Stimulated activated CD4-positive, alpha-beta T cell treated with anti-CD3 and anti-CD28 coated beads, Interleukin-2, amount 100 ng/mL, for 4 hours (primary cell): Measurements from ENCODE around the gene ATP7A.

Source experiments
- DNase-seq: peaks from one replicate; pipeline ENCODE4 v3.0.0-alpha.2; 2020; ENCODE audit warnings: low read depth

ATP7A gene

GRCh38 chrX:77945910-77946545 lies 35.5 kb downstream of the ATP7A start:
- DNase-seq, result no peak

- DNase-seq, result no peak
These were observed 36.1 kb downstream of the ATP7A start for GRCh38 chrX:77946571-77946970.

- no peak for DNase-seq
These were observed 39.3 kb downstream of the ATP7A start for GRCh38 chrX:77949840-77950239.

GRCh38 chrX:77952173-77952572 lies 41.7 kb downstream of the ATP7A start:
- DNase-seq, result no peak

- DNase-seq, result no peak
These were observed 42.8 kb downstream of the ATP7A start for GRCh38 chrX:77953302-77953701.

GRCh38 chrX:77953708-77954107 lies 43.2 kb downstream of the ATP7A start:
- no peak for DNase-seq

- DNase-seq, result no peak
These were observed 50.1 kb downstream of the ATP7A start for GRCh38 chrX:77960567-77960966.

- DNase-seq, result no peak
These were observed 50.6 kb downstream of the ATP7A start for GRCh38 chrX:77961063-77961462.

GRCh38 chrX:77962068-77962902 lies 51.8 kb downstream of the ATP7A start:
- no peak for DNase-seq

- no peak for DNase-seq
These were observed 55.9 kb downstream of the ATP7A start for GRCh38 chrX:77966361-77966760.

- no peak for DNase-seq
These were observed 57.1 kb downstream of the ATP7A start for GRCh38 chrX:77967631-77968030.

- DNase-seq, result no peak
These were observed 59.0 kb downstream of the ATP7A start, which contains the start of gene PGAM4 for GRCh38 chrX:77969538-77969937. PGAM4 (minus strand) TSS chrX:77969638; CDS start chrX:77969638, 0 bp downstream.

- no peak for DNase-seq
These were observed 65.3 kb downstream of the ATP7A start for GRCh38 chrX:77975755-77976154.

GRCh38 chrX:77977095-77977494 lies 66.6 kb downstream of the ATP7A start:
- DNase-seq, result no peak

GRCh38 chrX:77977518-77977917 lies 67.0 kb downstream of the ATP7A start:
- DNase-seq, result no peak

- DNase-seq, result no peak
These were observed 69.4 kb downstream of the ATP7A start for GRCh38 chrX:77979870-77980269.

- DNase-seq, result no peak
These were observed 101.4 kb downstream of the ATP7A start for GRCh38 chrX:78011846-78012245.

GRCh38 chrX:78019586-78020483 lies 109.3 kb downstream of the ATP7A start:
- DNase-seq, result no peak

- no peak for DNase-seq
These were observed 114.0 kb downstream of the ATP7A start for GRCh38 chrX:78024349-78025059.

GRCh38 chrX:78027798-78028197 lies 117.3 kb downstream of the ATP7A start:
- DNase-seq, result no peak

GRCh38 chrX:78029663-78030062 lies 119.2 kb downstream of the ATP7A start:
- no peak for DNase-seq

- DNase-seq, result no peak
These were observed 124.6 kb downstream of the ATP7A start for GRCh38 chrX:78035061-78035460.
